Right lobe of liver (tissue), 6 donors: ENCODE results near the gene TPRN. TPM values are rescaled to one million over a fixed set of nuclear protein-coding genes. Genes with fewer than 3 reads are reported as not detected.

Experiments
- ATAC-seq, 4 donors: fragments of 200-7000 bp; cut with Tn5 transposase; one replicate each; pipeline ENCODE4 v1.9.1; 2020; ENCODE audit warnings: mild to moderate bottlenecking in 4 of 4, moderate library complexity in 4 of 4
- DNase-seq, 3 donors: peaks; one replicate each; pipeline ENCODE4 v3.0.0-alpha.2; 2020
- H3K27ac ChIP-seq, 3 donors: fragments of 200-600 bp; one replicate each; pipeline ENCODE4 v1.8.0; 2022
- H3K27me3 ChIP-seq, 2 donors: fragments of 200-600 bp; one replicate each; pipeline ENCODE4 v1.8.0; 2022
- H3K36me3 ChIP-seq, 4 donors: fragments of 200-600 bp; sonication (generic) in 1 of 4; one replicate each; pipeline versions ENCODE4 v1.5.1 to v1.8.0; 2017 to 2022; ENCODE audit warnings: control low read depth in 1 of 4
- H3K4me1 ChIP-seq, 4 donors: fragments of 200-600 bp; sonication (generic) in 1 of 4; one replicate each; pipeline versions ENCODE4 v1.5.1 to v1.8.0; 2017 to 2022; ENCODE audit warnings: control low read depth in 1 of 4
- H3K4me3 ChIP-seq, 3 donors: fragments of 200-600 bp; one replicate each; pipeline ENCODE4 v1.8.0; 2022
- H3K9me3 ChIP-seq, 4 donors: fragments of 200-600 bp; sonication (generic) in 1 of 4; one replicate each; pipeline versions ENCODE4 v1.5.1 to v1.8.0; 2017 to 2022; ENCODE audit warnings: control low read depth in 1 of 4
- POLR2A ChIP-seq: fragments of 450-650 bp; IDR thresholded peaks from one replicate; pipeline ENCODE4 v1.6.1; 2017; ENCODE audit warnings: antibody characterized with exemption, mild to moderate bottlenecking
- WGBS: methylation state at CpG from one replicate; pipeline ENCODE4 v1.1.6; 2018; ENCODE audit warnings: low coverage, low lambda C conversion rate; ENCODE audit not compliant: insufficient coverage; ENCODE audit errors: missing lambda C conversion rate; 5-methylcytosine and 5-hydroxymethylcytosine counted together
- intact Hi-C, 2 donors: fragments of 100-400 bp; cut with DNase I; formaldehyde crosslinking; loops; one replicate each; pipeline versions ENCODE4 v1.11.2 to v1.14.1; 2022
- total RNA-seq, 6 experiments: library from RNA; depleted of rRNA in 2 of 6; stranded (reverse); fragments of >200 nt in 2 of 6; fragmentation: NEBNext Ultra II Directional in 3 of 6; extraction: Animal tissue kit (Norgen Biotek cat#: 25700) in 3 of 6; gene quantifications; one replicate each; pipeline versions ENCODE4 v1.1.0 to v1.2.4, GENCODE V29; 2016 to 2023
- TF ChIP-seq, protein P1 (sequence below), 4 donors: fragments of 200-600 bp in 3 of 4; fragments of 450-650 bp in 1 of 4; IDR thresholded peaks; one replicate each; pipeline versions ENCODE4 v1.5.1 to v1.8.0; 2016 to 2022; ENCODE audit warnings: antibody characterized with exemption in 4 of 4, mild to moderate bottlenecking in 2 of 4
- donor health status: DM: no; HTN: yes; CAD: no.
- donor health status: DM: no; HTN: no; CAD: no.
- donor health status: DM: no; HTN: no; CAD: no.
- donor health status: DM: no; HTN: yes; CAD: no.
- donor health status: DM: no; HTN: yes; CAD: no.

TPRN gene
- total RNA-seq, 6 experiments from 2014 or later, result 12.1 to 28.9 (median 18.1) TPM

GRCh38 chr9:137234758-137235423 is 34.4 kb upstream of the TPRN start:
- Histone ChIP-seq H3K27ac (no peak overlapping the region), H3K27me3 (no peaks in the 10 kb centered on the region), H3K9me3 (no peaks in the 10 kb centered on the region), H3K36me3 (no peaks in the 10 kb centered on the region), H3K4me3 (no peak overlapping the region), H3K4me1 (peaks cover 0 to 7% (median 0%) of the 10 kb centered on the region in 4 donors)
- DNase-seq (no peak), ATAC-seq (no peak)
- TF ChIP-seq POLR2A, result no peak
- TF ChIP-seq, protein P1, sequence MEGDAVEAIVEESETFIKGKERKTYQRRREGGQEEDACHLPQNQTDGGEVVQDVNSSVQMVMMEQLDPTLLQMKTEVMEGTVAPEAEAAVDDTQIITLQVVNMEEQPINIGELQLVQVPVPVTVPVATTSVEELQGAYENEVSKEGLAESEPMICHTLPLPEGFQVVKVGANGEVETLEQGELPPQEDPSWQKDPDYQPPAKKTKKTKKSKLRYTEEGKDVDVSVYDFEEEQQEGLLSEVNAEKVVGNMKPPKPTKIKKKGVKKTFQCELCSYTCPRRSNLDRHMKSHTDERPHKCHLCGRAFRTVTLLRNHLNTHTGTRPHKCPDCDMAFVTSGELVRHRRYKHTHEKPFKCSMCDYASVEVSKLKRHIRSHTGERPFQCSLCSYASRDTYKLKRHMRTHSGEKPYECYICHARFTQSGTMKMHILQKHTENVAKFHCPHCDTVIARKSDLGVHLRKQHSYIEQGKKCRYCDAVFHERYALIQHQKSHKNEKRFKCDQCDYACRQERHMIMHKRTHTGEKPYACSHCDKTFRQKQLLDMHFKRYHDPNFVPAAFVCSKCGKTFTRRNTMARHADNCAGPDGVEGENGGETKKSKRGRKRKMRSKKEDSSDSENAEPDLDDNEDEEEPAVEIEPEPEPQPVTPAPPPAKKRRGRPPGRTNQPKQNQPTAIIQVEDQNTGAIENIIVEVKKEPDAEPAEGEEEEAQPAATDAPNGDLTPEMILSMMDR (IDR thresholded peaks at IDR 0.05), result no peak
- intact Hi-C loops, result loop anchor here (5.0 to 10.0 kb wide), 4 partner anchors 50 to 118 kb away; partner anchors contain the start of genes ANAPC2 (in 1 of the 2) and SSNA1 (in 1 of the 2)
- 64% methylated on average over 9 of the region's 18 CpGs for WGBS

GRCh38 chr9:137234055-137234697 is 33.6 kb upstream of the TPRN start:
- intact Hi-C loops, result loop anchor here (5.0 to 10.0 kb wide), 4 partner anchors 49 to 117 kb away; partner anchors contain the start of genes ANAPC2 (in 1 of the 2) and SSNA1 (in 1 of the 2)
- WGBS, result 10% methylated on average over 2 of the region's 40 CpGs
- H3K9me3 ChIP-seq, result no peaks in the 10 kb centered on the region
- DNase-seq (no peak), ATAC-seq (no peak)
- TF ChIP-seq POLR2A, result no peak
- TF ChIP-seq, protein P1 (IDR thresholded peaks at IDR 0.05), result no peak
- no peaks in the 10 kb centered on the region for H3K36me3 ChIP-seq
- peaks cover 0 to 6% (median 0%) of the 10 kb centered on the region in 4 donors for H3K4me1 ChIP-seq
- H3K27ac ChIP-seq, result no peak overlapping the region
- no peak overlapping the region for H3K4me3 ChIP-seq
- H3K27me3 ChIP-seq, result no peaks in the 10 kb centered on the region

DNA sequence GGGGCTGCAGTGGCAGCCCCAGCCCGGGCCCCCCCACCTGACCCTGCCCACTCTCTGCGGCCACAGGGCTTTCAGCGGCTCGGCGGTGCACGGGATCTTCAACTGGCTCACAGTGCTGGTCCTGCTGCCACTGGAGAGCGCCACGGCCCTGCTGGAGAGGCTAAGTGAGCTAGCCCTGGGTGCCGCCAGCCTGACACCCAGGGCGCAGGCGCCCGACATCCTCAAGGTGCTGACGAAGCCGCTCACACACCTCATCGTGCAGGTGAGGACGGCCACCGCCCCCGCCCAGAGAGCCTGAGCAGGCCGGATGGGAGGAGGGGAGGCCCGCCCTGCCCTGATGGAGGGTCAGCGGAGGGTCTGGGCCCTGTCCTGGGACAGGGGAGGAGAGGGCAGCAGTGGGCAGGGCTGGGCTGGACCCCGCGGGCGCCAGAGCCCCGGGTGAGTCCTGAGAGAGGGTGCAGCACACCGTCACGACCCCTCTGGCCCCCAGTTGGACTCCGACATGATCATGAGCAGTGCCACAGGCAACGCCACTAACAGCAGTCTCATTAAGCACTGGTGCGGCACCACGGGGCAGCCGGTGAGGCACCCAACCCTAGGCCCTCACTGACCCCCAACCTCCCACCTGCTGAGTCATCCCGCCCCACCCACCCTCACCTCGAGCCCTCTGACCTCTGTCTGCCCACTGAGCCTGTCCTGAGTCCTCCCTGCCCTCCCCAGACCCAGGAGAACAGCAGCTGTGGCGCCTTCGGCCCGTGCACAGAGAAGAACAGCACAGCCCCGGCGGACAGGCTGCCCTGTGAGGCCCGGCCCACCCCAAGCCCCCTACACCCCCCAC is 32.8 kb upstream of the TPRN start:
- H3K4me1 ChIP-seq, result peaks cover 0 to 6% (median 0%) of the 10 kb centered on the region in 4 donors
- no peak overlapping the region for H3K27ac ChIP-seq
- H3K9me3 ChIP-seq, result no peaks in the 10 kb centered on the region
- no peak overlapping the region for H3K4me3 ChIP-seq
- TF ChIP-seq, protein P1 (IDR thresholded peaks at IDR 0.05), result no peak
- TF ChIP-seq POLR2A, result no peak
- no peaks in the 10 kb centered on the region for H3K27me3 ChIP-seq
- ATAC-seq (no peak), DNase-seq (no peak)
- 31% methylated on average over 3 of the region's 40 CpGs for WGBS
- no peaks in the 10 kb centered on the region for H3K36me3 ChIP-seq
- intact Hi-C loops, result loop anchor here (5.0 to 10.0 kb wide), 4 partner anchors 49 to 116 kb away; partner anchors contain the start of genes ANAPC2 (in 1 of the 2) and SSNA1 (in 1 of the 2)

DNA sequence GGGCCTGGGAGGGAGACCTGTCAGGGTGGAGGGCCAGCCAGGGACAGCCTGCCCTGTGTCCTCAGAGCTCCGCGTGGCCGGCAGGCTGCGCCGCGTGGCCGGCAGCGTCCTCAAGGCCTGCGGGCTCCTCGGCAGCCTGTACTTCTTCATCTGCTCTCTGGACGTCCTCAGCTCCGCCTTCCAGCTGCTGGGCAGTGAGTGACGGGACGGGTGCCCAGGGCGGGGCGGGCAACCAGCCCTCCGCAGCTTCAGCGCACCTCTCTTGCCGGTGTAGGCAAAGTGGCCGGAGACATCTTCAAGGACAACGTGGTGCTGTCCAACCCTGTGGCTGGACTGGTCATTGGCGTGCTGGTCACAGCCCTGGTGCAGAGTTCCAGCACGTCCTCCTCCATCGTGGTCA is 32.0 kb upstream of the TPRN start:
- TF ChIP-seq, protein P1 (IDR thresholded peaks at IDR 0.05), result no peak
- no peak for TF ChIP-seq POLR2A
- DNase-seq, result no peak
- ATAC-seq, result no peak
- no peak overlapping the region for H3K27ac ChIP-seq
- intact Hi-C loops, result loop anchor here (5.0 to 10.0 kb wide), 4 partner anchors 48 to 115 kb away; partner anchors contain the start of genes ANAPC2 (in 1 of the 2) and SSNA1 (in 1 of the 2)
- no peaks in the 10 kb centered on the region for H3K36me3 ChIP-seq
- H3K4me1 ChIP-seq, result peaks cover 0 to 6% (median 0%) of the 10 kb centered on the region in 4 donors
- H3K4me3 ChIP-seq, result no peak overlapping the region
- no peaks in the 10 kb centered on the region for H3K9me3 ChIP-seq
- no peaks in the 10 kb centered on the region for H3K27me3 ChIP-seq
- no CpG with 5 or more reads among the region's 24 CpGs for WGBS
